ENCODE data around the gene ADAM8.
"Not testable (repeated sequence)": the region's sequence is repeated elsewhere in the genome, so short reads cannot be mapped to it uniquely, and the experiment has no call there.

ADAM8 gene

DNA sequence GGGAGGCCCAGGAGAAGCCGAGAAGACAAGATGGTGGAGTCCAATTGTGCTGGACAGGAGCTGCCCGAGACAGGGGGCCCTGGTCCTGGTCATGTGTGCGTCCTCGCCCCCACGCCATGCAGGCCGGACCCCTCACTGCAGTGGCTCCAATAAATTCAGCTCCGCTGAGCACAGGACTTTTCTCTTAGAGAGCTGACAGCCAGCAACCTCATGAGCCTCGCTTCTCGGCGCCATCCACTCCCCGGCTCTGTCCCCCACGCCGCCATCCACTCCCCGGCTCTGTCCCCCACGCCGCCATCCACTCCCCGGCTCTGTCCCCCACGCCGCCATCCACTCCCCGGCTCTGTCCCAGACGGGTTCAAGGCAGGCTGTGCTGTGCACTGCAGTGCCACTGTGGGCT lies 49.4 kb downstream of the ADAM8 start:
- ChIA-PET POLR2A (no interaction called here), CTCF (no interaction called here)
- TF ChIP-seq, protein P1, sequence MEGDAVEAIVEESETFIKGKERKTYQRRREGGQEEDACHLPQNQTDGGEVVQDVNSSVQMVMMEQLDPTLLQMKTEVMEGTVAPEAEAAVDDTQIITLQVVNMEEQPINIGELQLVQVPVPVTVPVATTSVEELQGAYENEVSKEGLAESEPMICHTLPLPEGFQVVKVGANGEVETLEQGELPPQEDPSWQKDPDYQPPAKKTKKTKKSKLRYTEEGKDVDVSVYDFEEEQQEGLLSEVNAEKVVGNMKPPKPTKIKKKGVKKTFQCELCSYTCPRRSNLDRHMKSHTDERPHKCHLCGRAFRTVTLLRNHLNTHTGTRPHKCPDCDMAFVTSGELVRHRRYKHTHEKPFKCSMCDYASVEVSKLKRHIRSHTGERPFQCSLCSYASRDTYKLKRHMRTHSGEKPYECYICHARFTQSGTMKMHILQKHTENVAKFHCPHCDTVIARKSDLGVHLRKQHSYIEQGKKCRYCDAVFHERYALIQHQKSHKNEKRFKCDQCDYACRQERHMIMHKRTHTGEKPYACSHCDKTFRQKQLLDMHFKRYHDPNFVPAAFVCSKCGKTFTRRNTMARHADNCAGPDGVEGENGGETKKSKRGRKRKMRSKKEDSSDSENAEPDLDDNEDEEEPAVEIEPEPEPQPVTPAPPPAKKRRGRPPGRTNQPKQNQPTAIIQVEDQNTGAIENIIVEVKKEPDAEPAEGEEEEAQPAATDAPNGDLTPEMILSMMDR (IDR thresholded peaks at IDR 0.05; ENCODE audit: control extremely low read depth, extremely low read depth, low read depth, missing control alignments): no peak
- no peak for DNase-seq (ENCODE audit: extremely low spot score)

DNA sequence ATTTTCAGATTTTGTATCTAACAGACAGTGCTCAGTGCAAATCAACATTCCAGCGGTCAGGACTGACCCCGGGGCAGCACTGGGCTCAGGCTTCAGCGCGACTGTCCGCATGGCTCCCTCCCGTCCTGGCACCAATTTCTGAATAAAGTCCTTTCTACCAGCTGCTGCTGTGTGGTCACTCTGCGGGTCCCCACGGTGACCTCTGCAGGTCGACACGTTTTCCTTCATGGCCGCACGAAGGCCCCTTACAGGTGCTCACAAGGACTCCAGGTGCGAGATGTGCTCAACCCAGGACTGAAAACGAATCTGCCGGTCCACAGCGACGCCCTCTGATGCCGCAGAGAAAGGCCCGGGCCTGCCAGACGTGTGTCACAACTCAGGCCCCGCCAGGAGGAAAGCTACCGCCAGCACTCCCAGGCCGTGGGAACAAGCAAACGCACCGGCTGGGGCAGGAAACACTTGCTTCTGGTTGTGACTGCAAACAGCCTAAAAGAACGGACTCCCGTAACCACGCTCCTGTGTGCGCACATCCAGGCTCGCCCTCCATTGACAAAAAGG lies 50.3 kb downstream of the ADAM8 start:
- TF ChIP-seq, protein P1 (IDR thresholded peaks at IDR 0.05; ENCODE audit: control extremely low read depth, extremely low read depth, low read depth, missing control alignments): no peak
- ChIA-PET CTCF (no interaction called here), POLR2A (no interaction called here)
- no peak for DNase-seq (ENCODE audit: extremely low spot score)

DNA sequence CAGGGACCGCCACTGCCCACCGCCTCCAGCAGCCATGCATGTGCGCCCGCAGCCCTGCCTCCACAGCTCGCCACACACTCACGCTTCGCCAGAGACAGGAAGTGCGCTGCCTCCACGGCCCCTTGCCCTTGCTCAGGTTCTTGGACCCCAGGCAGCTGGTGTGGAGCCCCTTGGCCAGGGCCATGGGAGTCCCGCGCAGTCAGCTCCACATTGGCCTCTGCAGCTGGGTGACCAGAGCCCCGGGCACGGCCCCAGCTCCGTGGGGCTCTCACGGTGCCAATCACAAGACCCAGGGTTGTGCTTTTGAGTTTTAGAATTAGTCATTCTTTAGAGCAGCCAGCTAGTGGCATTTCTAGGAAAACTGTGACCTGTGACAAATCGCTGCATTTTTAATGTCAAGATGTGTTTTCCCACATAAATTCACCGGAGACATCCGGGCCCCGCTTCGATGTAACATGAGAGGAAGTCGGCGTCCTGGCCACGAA lies 50.9 kb downstream of the ADAM8 start:
- DNase-seq (ENCODE audit: extremely low spot score): no peak
- TF ChIP-seq, protein P1 (IDR thresholded peaks at IDR 0.05; ENCODE audit: control extremely low read depth, extremely low read depth, low read depth, missing control alignments): no peak
- ChIA-PET POLR2A (interaction anchor here (0.6 kb wide), 1 partner anchor 21 kb away, joined by 15 read pairs; no protein-coding TSS in a partner anchor), CTCF (interaction anchor here (0.9 kb wide), 1 partner anchor 11 kb away, joined by 3 read pairs; no protein-coding TSS in a partner anchor)

DNA sequence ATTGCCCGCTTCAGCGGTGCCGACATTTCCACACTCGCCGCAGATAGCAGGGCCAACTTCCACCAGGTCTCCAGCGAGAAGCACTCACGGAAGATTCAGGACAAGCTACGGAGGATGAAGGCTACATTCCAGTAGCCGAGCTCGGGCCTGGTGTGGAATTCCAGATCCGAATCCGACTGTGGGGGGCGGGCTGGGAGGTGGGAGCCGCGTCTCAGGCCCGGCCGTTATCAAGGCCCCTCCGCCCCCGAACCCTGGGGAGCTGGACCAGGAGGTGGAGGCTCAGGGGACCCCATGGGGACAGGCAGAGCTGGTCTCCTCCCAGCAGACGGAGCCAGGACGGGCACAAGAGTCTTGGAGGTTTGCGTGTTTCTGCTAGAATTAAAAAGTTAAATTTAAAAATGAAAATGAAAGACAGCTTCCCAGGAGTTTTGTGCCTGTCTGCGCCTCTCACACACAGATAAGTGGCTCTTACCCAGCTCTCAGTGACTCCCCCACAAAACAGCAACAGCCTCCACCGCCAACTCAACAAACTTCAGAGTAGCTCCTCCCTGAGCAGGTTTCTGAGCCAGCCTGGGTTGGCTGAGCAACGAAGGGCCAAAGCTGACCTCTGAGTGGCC lies 51.8 kb downstream of the ADAM8 start:
- POLR2A ChIA-PET: interaction anchor here (0.6 kb wide), 1 partner anchor 22 kb away, joined by 15 read pairs; no protein-coding TSS in a partner anchor
- no peak for DNase-seq (ENCODE audit: extremely low spot score)
- CTCF ChIA-PET: interaction anchor here (0.9 kb wide), 1 partner anchor 10 kb away, joined by 3 read pairs; no protein-coding TSS in a partner anchor
- TF ChIP-seq, protein P1 (IDR thresholded peaks at IDR 0.05; ENCODE audit: control extremely low read depth, extremely low read depth, low read depth, missing control alignments): no peak

DNA sequence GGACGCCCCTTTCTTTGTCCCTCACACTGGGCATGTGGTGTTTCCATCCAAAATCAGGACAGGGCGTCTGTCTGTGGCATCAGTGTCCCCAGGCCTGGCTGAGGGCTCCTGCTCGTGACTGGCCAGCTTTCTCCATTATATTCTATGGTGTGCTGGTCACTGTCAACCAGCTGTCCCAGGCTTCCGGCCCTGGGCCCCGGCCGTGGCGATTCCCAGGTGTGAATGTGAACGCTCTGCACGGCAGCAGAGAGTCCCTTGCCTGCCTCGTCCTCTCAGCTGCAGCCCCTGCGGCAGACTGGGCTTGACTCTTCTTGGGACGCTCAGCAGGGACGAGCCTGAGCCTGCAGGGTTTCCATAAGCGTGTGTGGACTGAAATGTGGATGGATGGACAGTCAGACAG lies 52.6 kb downstream of the ADAM8 start:
- ChIA-PET CTCF (no interaction called here), POLR2A (no interaction called here)
- TF ChIP-seq, protein P1 (IDR thresholded peaks at IDR 0.05; ENCODE audit: control extremely low read depth, extremely low read depth, low read depth, missing control alignments): no peak
- DNase-seq (ENCODE audit: extremely low spot score): no peak

DNA sequence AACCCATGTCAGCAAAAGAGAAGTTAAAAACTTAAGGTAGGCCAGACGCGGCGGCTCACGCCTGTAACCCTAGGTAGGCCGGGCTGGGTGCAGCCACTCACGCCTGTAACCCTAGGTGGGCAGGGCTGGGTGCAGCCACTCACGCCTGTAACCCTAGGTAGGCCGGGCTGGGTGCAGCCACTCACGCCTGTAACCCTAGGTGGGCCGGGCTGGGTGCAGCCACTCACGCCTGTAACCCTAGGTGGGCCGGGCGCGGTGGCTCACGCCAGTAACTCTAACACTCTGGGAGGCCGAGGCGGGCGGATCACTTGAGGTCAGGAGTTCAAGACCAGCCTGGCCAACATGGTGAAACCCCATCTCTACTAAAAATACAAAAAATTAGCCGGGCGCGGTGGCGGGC lies 54.9 kb downstream of the ADAM8 start:
- POLR2A ChIA-PET; DNase-seq (ENCODE audit: extremely low spot score); CTCF ChIA-PET: not testable (repeated sequence)

DNA sequence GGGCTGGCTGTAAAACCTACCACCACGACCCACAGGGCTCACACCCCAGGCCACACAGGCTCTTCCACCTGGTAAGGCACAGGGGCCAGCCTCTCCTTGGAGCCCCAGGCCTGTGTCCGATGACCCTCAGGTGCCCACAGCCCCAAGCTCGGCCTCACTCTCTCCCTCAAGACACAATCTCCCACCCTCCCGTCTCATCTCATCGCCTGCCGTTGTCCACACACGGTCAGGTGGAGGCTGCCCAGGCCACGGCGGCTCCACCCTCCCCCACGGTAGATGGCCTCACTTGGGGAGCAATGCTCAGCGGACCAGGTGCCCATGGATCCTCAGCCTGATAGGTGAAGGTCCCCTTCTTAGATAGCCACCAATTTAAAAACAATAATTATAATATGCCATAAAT lies 55.3 kb downstream of the ADAM8 start:
- POLR2A ChIA-PET: no interaction called here
- DNase-seq (ENCODE audit: extremely low spot score): no peak
- TF ChIP-seq, protein P1 (IDR thresholded peaks at IDR 0.05; ENCODE audit: control extremely low read depth, extremely low read depth, low read depth, missing control alignments): no peak
- CTCF ChIA-PET: no interaction called here

Measured in GM10248 (cell line).